Esophagus muscularis mucosa (tissue), 4 donors: ENCODE data around the gene MYNN.

Experiments used
- CTCF ChIP-seq, 3 experiments: fragments of 200-600 bp in 2 of 3; fragments of 450-650 bp in 1 of 3; sonication (generic) in 2 of 3; IDR thresholded peaks; one replicate each; pipeline ENCODE4 v1.5.1; 2017 to 2019; ENCODE audit warnings: antibody characterized with exemption in 3 of 3, mild to moderate bottlenecking in 2 of 3, moderate library complexity in 1 of 3
- EP300 ChIP-seq: sonication (generic); formaldehyde crosslinking; IDR thresholded peaks from one replicate; pipeline ENCODE4 v1.6.1; 2017; ENCODE audit warnings: antibody characterized with exemption
- POLR2A ChIP-seq: fragments of 450-650 bp; IDR thresholded peaks from one replicate; pipeline ENCODE4 v1.6.1; 2017; ENCODE audit warnings: antibody characterized with exemption, moderate library complexity, mild to moderate bottlenecking, low read depth
- POLR2AphosphoS5 ChIP-seq, 2 donors: sonication (generic); formaldehyde crosslinking; IDR thresholded peaks; one replicate each; pipeline ENCODE4 v1.6.1; 2017; ENCODE audit warnings: antibody characterized with exemption in 2 of 2

- TF ChIP-seq CTCF (IDR thresholded peaks at IDR 0.05), result no peak
- TF ChIP-seq EP300, result no peak
- TF ChIP-seq POLR2A, result no peak
- TF ChIP-seq POLR2AphosphoS5 (IDR thresholded peaks at IDR 0.05), result no peak
These were observed 31.5 kb downstream of the MYNN start for GRCh38 chr3:169804681-169805080.
